ENCODE data around the gene CYP27C1. TPM values are rescaled to one million over a fixed set of nuclear protein-coding genes. Genes with fewer than 3 reads are reported as not detected.

CYP27C1 gene
- total RNA-seq, 4 donors from 2014 or later = 0.14 to 0.64 (median 0.20) TPM; not detected in 1

DNA sequence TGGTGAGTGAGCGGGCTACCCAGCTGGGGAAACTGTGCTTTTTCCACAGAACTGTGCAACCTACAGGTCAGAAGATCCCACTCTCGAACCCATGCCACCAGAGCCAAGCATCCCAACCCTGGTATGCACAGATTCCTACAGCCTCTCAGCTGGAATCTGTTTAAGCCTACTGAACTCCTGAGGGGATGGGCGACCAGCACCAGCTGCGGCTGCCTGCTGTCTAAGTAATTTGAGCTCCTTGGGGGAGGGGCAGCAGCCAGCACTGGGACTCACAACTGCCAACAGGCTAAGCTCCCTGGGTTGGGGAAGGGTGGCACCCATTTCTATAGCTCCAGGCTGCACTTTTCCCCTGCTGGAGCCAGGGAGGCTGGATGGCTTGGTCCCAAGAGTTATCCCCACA lies 11.8 kb downstream of the CYP27C1 start:
- WGBS, 2 donors (ENCODE audit: low coverage in 1 of 2) = 60 to 88% methylated on average over 2 to 3 of the region's 4 CpGs
- Histone ChIP-seq H3K36me3 (no peaks in the 10 kb centered on the region), H3K27ac (no peak overlapping the region), H3K9me3 (no peaks in the 10 kb centered on the region), H3K4me3 (no peak overlapping the region), H3K4me1 (no peaks in the 10 kb centered on the region), H3K27me3 (peaks cover 5% of the 10 kb centered on the region)
- intact Hi-C loops (cut with DNase I; ENCODE audit: low total_unique reads) = no loop called here
- in situ Hi-C loops (cut with MboI; ENCODE audit: low pct_ligation_motif_present in 1 of 4, low pct_unique_long_range_greater_than_20kb in 1 of 4, low sequenced_read_pairs in 3 of 4) = no loop called here
- TF ChIP-seq POLR2A (IDR thresholded peaks at IDR 0.05) (no peak), POLR2AphosphoS5 (IDR thresholded peaks at IDR 0.05) (no peak), CTCF (IDR thresholded peaks at IDR 0.05) (no peak), EP300 (IDR thresholded peaks at IDR 0.05; ENCODE audit: low read depth) (no peak)
- DNase-seq = no peak

DNA sequence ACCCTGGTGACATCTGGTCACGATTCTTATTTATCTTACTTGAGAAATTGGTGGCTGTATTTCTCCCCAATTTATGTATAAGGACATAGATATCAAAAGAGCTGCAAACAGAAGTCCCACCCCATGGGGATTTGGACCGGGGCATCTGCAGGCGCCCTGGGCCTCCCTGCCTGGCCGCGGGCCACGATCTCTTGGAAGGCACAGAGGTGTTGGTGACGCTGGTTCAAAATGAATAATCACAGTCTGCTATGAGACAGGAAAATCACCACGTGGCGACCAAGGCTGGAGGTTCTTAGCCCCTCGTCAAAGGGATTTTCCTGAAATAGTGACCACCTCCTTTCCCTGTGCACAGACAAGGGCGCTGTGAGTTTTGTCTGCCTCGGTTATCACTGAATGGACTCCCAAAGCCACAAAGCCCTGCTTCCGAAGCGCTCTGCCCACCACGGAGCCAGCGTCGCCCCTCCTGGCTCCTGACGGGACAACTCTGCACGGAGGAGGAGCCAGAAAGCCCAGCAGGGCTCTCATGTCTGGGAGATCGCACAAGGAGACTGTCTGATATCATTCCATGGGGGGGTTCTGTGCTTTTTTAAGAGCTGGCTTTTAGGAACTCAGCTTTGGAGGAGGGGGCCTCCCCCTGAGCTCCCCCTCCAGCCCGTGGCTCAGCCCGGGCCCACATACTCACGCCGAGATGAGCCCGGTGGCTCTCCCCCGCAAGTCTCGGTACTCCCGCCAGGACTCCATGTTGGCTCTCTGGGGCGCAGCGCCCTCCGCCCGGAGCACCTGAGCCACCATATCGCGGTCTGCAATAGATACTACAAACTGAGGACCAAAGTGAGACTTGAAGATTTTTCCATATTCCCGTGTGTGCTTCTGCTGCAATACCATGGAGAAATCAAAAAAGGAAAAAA lies 14.6 kb downstream of the CYP27C1 start:
- DNase-seq = no peak
- Histone ChIP-seq H3K4me1 (no peaks in the 10 kb centered on the region), H3K4me3 (no peak overlapping the region), H3K9me3 (no peaks in the 10 kb centered on the region), H3K27ac (no peak overlapping the region), H3K36me3 (no peaks in the 10 kb centered on the region), H3K27me3 (no peaks in the 10 kb centered on the region)
- intact Hi-C loops (cut with DNase I; ENCODE audit: low total_unique reads) (no loop called here), in situ Hi-C loops (cut with MboI; ENCODE audit: low pct_ligation_motif_present in 1 of 4, low pct_unique_long_range_greater_than_20kb in 1 of 4, low sequenced_read_pairs in 3 of 4) (no loop called here)
- 94 to 100% methylated on average over 1 to 35 of the region's 35 CpGs for WGBS, 2 donors (ENCODE audit: low coverage in 1 of 2)
- no peak for TF ChIP-seq POLR2A (IDR thresholded peaks at IDR 0.05)
- TF ChIP-seq CTCF (IDR thresholded peaks at IDR 0.05) = no peak
- no peak for TF ChIP-seq POLR2AphosphoS5 (IDR thresholded peaks at IDR 0.05)
- no peak for TF ChIP-seq EP300 (IDR thresholded peaks at IDR 0.05; ENCODE audit: low read depth)

DNA sequence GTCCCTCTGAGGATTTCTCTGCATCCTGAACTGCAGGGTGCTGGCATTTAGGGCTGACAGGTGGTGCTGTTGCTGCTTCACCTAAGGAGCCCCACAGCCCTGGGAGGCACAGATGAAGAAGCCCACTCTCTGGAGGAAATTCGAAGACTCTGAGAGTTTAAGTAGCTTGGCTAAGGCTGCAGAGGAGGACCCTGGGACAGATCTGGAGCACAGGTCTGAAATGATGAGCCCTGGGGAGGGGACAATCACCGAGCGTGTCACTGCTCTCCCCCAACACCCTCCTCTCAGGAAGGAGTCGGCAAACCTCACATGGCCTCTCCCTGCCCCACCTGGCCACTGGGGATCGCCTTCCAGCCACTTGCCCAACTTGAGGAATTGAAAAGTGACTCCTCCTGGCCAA lies 18.6 kb downstream of the CYP27C1 start:
- no peak overlapping the region for H3K4me3 ChIP-seq
- H3K27me3 ChIP-seq = no peaks in the 10 kb centered on the region
- in situ Hi-C loops (cut with MboI; ENCODE audit: low pct_ligation_motif_present in 1 of 4, low pct_unique_long_range_greater_than_20kb in 1 of 4, low sequenced_read_pairs in 3 of 4) (no loop called here), intact Hi-C loops (cut with DNase I; ENCODE audit: low total_unique reads) (no loop called here)
- no peak overlapping the region for H3K27ac ChIP-seq
- no peaks in the 10 kb centered on the region for H3K36me3 ChIP-seq
- 66% methylated on average over 5 of the region's 5 CpGs; no CpG with 5 or more reads in 1 of the 2 donors for WGBS, 2 donors (ENCODE audit: low coverage in 1 of 2)
- no peak for DNase-seq
- peaks cover 0 to 6% (median 0%) of the 10 kb centered on the region in 4 donors for H3K4me1 ChIP-seq
- no peak for TF ChIP-seq POLR2A (IDR thresholded peaks at IDR 0.05)
- TF ChIP-seq EP300 (IDR thresholded peaks at IDR 0.05; ENCODE audit: low read depth) = no peak
- TF ChIP-seq POLR2AphosphoS5 (IDR thresholded peaks at IDR 0.05) = no peak
- no peak for TF ChIP-seq CTCF (IDR thresholded peaks at IDR 0.05)
- H3K9me3 ChIP-seq = no peaks in the 10 kb centered on the region

- in situ Hi-C loops (cut with MboI; ENCODE audit: low pct_ligation_motif_present in 1 of 4, low pct_unique_long_range_greater_than_20kb in 1 of 4, low sequenced_read_pairs in 3 of 4) (no loop called here), intact Hi-C loops (cut with DNase I; ENCODE audit: low total_unique reads) (no loop called here)
- H3K4me1 ChIP-seq = peaks cover 0 to 6% (median 0%) of the 10 kb centered on the region in 4 donors
- H3K36me3 ChIP-seq = no peaks in the 10 kb centered on the region
- H3K4me3 ChIP-seq = no peak overlapping the region
- 43 to 84% methylated on average over 2 to 7 of the region's 7 CpGs for WGBS, 2 donors (ENCODE audit: low coverage in 1 of 2)
- TF ChIP-seq POLR2AphosphoS5 (IDR thresholded peaks at IDR 0.05) (no peak), POLR2A (IDR thresholded peaks at IDR 0.05) (no peak), CTCF (IDR thresholded peaks at IDR 0.05) (no peak), EP300 (IDR thresholded peaks at IDR 0.05; ENCODE audit: low read depth) (no peak)
- H3K9me3 ChIP-seq = no peaks in the 10 kb centered on the region
- no peaks in the 10 kb centered on the region for H3K27me3 ChIP-seq
- H3K27ac ChIP-seq = no peak overlapping the region
- DNase-seq = no peak
Observed at GRCh38 chr2:127200962-127201361, 19.1 kb downstream of the CYP27C1 start.
